Measurements from ENCODE around the gene GOLGA6L24.
"Not testable (repeated sequence)": the region's sequence is repeated elsewhere in the genome, so short reads cannot be mapped to it uniquely, and the experiment has no call there.

GOLGA6L24 gene, protein sequence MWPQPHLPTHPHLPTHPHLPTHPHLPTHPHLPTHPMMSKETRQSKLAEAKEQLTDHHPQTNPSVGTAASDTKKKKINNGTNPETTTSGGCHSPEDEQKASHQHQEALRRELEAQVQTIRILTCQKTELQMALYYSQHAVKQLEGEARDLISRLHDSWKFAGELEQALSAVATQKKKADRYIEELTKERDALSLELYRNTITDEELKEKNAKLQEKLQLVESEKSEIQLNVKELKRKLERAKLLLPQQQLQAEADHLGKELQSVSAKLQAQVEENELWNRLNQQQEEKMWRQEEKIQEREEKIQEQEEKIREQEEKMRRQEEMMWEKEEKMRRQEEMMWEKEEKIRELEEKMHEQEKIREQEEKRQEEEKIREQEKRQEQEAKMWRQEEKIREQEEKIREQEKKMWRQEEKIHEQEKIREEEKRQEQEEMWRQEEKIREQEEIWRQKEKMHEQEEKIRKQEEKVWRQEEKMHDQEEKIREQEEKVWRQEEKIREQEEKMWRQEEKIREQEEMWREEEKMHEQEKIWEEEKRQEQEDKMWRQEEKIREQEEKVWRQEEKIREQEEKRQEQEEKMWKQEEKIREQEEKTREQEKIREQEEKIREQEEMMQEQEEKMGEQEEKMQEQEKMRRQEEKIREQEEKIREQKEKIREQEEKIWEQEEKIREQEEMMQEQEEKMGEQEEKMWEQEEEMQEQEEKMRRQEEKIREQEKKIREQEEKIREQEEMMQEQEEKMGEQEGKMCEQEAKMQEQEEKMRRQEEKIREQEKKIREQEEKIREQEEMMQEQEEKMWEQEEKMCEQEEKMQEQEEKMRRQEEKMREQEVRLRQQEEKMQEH

DNA sequence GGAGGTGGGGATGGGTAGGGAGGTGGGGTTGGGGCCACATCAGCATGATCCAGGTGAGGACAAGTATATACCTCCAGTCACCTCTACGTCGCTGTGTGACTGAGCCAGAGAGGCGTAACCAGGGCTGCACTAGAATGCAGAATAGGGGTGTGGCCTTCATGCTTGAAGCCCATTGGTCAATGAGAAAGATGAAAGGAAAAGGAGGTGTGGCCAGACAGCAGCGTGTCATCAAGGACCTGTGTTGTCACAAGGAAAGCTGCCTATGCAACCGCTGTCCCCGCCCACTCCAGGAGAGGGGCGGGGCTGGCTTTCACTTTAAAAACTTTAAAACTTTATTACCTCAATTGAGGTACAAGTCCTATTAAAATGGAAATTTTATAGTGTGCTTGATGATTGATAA is at the start of gene GOLGA6L24:
TSS of gene GOLGA6L24 (minus strand) at position 101 of the 400 bp plus-strand sequence. CDS start at position 40, 61 bp downstream.
- not testable (repeated sequence) for DNase-seq

DNA sequence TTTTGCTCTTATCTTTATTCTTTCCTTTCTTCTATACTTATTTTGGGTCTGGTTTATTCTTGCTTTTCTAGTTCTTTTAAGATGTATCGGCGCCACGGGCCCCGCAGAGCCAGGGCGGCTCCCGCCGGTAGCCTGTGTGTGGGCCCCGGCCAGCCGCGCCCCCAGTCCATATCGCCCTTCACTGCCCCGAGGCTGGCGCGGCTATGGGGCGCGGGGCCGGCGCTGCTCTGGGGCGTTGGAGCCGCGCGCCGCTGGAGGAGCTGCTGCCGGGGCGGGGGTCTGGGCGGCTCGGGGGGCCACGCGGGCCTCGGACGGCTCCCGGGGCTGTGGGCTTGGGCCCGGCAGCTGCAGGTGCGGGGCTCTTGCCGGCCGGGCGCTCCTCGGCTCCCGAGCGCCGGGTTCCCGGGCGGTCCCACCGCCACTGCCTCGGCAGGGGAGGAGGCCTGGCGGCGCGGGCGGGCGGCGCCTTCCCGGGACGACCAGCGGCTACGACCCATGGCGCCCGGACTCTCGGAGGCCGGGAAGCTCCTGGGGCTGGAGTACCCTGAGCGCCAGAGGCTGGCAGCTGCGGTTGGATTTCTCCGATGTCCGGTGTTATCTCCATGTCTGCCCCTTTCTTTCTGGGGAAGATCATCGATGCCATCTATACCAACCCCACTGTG is 45.0 kb upstream of the GOLGA6L24 start:
- not testable (repeated sequence) for DNase-seq

DNA sequence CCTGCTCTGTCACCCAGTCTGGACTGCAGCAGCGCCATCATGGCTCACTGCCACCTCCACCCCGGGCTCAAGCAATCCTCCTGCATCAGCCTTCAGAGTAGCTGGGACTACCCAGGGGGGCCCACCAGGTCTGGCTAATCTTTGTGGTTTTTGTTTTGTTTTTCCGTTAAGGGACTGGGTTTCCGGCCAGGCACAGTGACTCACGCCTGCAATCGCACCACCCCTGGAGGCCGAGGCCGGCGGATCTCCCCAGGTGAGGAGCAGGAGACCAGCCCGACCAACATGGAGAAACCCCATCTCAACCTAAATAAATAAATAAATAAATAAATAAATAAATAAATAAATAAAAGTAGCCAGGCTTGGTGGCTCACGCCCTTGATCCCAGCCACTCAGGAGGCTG is 38.1 kb upstream of the GOLGA6L24 start:
- DNase-seq, result not testable (repeated sequence)

DNA sequence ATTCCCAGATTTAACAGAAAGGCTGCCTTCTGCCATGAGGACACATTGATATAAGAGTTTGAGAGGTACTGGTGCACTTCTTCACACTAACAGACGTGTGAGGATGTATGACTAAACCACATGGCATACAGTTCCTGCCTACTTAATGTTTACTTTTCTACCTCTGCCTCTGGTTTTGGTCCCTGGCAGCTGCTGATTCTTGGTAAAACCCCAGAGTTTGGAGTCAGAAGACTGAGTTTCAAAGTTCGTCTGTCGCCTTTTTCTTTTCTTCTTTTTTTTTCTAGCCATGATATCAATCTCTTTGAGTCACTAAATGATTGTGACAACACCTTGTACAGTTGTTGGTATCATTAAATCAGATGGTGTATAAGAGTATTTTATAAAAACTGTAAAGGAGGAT is 22.2 kb upstream of the GOLGA6L24 start:
- not testable (repeated sequence) for DNase-seq

DNA sequence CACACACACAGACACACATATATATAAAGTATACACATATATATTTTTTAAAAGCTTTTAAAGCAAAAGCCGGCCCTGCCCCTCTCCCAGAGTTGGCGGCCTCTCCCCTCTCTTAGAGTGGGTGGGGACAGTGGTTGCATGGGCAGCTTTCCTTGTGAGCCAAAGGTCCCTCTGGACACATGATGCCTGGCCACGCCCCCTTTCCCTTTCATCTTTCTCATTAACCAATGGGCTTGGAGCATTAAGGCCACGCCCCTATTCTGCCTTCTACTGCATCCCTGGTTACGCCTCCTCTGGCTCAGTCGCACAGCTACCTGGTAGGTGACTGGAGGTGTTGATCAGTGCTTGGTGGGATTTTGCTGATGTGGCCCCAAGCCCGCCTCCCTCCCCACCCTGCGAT is 20.5 kb upstream of the GOLGA6L24 start, which contains the start of gene GOLGA8F:
TSS of gene GOLGA8F (plus strand) at position 301 of the 400 bp plus-strand sequence. CDS start at position 399, 98 bp downstream.
- DNase-seq, result not testable (repeated sequence)

DNA sequence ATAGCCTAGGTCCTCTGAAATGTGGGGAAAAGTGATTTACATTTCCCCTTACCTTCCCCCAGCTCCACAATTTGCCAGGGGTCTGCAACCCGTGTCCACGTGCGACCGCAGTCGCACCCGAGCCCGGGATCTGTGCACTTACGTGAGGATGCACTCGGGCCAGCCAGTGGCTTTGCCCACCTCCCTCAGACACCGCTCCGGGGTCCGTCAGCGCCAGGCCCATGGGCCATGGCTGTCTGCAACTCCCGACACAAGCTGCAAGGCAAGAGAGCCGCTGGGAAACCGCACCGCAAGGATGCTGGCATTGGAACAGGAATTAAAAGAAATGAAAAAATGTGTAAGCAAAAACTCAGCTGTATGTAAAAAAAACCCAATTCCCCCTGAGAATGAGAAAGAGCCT is 7.6 kb upstream of the GOLGA6L24 start:
- not testable (repeated sequence) for DNase-seq

DNA sequence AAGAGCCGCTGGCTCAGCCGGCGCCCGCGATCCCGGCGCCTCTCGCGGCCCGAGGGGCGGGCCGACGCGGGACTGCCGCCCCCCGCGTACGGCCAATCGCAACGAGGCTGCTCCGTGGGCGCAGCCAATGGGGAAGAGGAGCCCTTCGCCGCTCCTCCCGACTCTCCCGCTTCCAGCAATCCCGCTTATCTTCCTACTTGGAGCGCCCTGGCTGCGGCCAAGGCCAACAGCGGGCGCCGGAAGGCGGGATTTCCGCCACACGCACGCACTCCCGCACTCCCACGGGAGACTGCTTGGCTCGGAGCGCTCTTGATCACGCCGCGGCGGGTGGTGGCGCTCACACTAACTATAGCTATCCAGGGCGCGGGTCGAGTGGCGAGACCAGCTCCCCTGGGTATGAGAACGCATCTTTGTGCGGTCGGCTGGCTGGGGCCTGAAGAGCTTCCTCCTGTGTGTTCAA is 35.7 kb downstream of the GOLGA6L24 start, which contains the start of gene HERC2:
TSS of gene HERC2 (minus strand) at position 51 of the 460 bp plus-strand sequence. CDS start 746 bp downstream, outside the sequence.
- DNase-seq, result not testable (repeated sequence)

DNA sequence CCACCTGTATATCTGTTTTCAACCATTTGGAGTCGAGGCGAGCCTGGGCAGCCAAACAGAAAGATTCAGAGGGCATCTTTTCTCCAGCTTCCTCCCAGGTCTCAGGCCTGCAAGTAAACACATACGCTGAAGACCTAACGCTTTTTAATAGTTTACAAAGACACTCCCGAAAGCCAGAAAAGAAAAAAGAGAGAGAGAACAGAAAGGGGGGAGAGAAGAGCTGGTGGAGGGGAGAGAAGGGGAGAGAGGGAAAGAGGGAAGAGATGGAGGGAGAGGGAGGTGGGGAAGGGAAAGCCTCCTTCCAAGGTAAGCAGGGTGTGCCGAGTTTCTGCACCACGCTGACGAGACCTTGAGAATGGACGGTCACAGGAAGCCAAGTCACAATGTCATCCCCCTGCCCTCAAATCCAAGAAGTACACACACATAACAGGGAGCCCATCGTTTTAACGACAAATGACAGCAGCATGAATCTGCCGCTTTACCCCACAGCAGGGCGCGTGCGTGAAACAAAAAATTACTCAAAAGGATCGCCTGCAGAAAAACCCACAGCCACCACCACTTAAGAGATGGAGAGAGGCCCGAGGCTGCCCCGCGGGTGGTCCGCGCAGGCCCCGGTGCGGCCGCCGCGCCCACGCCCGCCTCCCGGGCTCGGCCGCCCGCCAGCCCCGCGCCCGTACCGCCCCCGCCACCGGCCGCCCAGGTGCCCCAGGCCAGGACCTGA is 36.4 kb downstream of the GOLGA6L24 start:
- DNase-seq, result not testable (repeated sequence)

DNA sequence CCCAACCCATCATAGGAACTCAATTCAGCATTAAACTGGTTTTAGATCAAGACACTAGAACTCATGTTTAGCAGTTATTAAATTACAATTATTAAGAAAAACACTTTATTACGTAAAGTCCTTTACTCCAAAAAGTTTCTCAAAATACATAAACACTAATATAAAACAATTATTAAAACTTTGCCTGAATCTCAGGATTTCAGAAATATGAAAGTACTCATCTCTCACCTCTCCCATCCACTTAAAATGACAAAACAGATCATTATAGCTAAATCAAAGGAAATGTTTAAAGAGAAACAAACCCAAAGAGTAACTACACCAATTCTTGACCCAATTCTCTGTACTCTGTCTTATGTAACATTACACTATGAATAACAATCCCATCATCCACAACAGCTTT is 38.2 kb downstream of the GOLGA6L24 start:
- DNase-seq, result not testable (repeated sequence)

DNA sequence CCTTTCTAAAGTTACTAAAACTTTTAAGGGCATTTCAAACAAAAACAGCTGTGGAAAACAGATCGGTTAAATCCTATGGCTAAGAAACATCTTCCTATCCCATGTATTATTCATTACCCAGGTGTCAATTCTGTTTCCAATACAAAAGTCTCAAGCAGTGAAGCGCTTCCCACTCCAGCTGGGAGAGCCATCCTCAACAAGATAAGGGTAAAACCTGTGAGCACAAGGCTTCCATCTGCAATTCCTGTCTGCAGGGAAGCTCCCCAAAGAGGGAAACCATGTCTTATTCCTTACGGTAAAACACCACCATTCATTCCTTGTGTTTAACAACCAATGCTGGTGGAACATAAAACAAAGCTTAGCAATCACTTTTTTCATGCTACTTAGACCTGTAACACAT is 39.1 kb downstream of the GOLGA6L24 start:
- DNase-seq, result not testable (repeated sequence)

DNA sequence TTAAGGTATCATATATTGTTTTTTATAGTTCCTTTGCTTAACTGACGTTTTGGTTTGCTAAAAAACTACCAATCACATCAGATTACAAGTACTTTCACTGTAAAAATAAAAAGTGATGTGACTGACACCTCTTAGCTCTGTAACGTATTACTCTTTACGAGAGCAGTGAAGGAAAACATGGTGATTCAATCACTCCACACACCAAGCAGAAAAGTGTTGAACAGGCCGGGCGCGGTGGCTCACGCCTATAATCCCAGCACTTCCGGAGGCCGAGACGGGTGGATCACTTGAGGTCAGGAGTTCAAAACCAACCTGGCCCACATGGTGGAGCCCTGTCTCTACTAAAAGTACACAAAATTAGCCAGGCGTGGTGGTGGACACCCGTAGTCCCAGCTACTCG is 39.8 kb downstream of the GOLGA6L24 start:
- not testable (repeated sequence) for DNase-seq

DNA sequence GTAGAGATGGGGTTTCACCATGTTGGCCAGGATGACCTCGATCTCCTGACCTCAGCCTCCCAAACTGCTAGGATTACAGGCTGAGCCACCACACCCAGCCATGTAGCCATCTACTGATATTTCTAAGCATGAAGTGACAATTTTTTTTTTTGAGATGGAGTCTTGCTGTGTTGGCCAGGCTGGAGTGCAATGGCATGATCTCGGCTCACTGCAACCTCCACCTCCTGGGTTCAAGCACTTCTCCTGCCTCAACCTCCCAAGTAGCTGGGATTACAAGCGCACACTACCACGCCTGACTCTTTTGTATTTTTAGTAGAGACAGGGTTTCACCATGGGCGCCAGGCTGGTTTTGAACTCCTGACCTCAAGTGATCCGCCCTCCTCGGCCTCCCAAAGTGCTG is 40.9 kb downstream of the GOLGA6L24 start:
- DNase-seq, result not testable (repeated sequence)

DNA sequence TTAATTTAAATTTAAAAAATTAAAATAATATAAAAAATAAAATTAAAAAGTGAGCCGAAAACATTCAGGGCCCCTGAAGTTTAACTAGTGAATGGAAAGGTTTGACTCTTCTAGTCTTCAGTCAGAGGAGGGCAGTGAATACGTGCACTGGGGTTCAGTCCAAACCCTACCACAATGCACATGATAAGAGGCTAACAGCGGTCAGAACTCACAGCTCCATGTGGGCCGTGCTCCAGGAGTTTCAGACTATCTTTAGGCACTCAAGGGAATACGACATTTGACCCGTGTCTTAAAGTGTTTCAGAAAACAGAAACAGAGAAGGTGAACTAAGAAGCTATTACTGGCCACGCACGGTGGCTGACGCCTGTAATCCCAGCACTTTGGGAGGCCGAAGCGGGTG is 47.4 kb downstream of the GOLGA6L24 start:
- DNase-seq, result not testable (repeated sequence)

DNA sequence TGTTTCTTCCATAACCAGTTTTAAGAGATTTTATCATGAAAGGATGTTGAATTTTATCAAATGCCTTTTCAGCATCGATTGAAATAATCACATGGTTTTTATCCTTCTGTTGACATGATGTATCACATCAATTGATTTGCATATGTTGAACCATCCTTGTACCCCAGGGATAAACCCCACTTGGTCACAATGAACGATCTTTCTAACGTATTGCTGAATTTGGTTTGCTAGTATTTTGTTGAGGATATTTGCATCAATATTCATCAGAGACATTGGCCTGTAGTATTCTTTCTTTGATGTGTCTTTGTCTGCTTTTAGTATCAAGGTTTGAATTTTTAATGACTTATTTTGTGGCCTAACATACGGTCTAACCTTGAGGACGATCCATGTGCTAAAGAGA is 49.2 kb downstream of the GOLGA6L24 start:
- not testable (repeated sequence) for DNase-seq

Data from NCI-H510A (cell line).